GM23338 (cell line): Measurements from ENCODE around the gene TMEM45A. TPM values are rescaled to one million over a fixed set of nuclear protein-coding genes. Genes with fewer than 3 reads are reported as not detected.

Source experiments
- ATAC-seq: fragments of 200-7000 bp; cut with Tn5 transposase; 3 replicates; pipeline ENCODE4 v1.9.1; 2020
- DNase-seq: peaks from one replicate; pipeline ENCODE4 v3.0.0-alpha.2; 2015; ENCODE audit warnings: low spot score
- H2AFZ ChIP-seq: fragments of 200-600 bp; sonication (generic); 2 replicates; pipeline ENCODE4 v1.8.0; 2016; ENCODE audit warnings: antibody characterized with exemption, mild to moderate bottlenecking, moderate library complexity
- H3F3A ChIP-seq: fragments of 200-600 bp; sonication (generic); replicated peaks from 2 replicates; pipeline ENCODE4 v1.8.0; 2017; ENCODE audit warnings: antibody characterized with exemption, mixed run types, low read depth
- H3K27ac ChIP-seq: fragments of 200-600 bp; sonication (generic); 2 replicates; pipeline ENCODE4 v1.6.1; 2016; ENCODE audit warnings: low read depth
- H3K27me3 ChIP-seq: fragments of 200-600 bp; sonication (generic); 2 replicates; pipeline ENCODE4 v1.8.0; 2016; ENCODE audit warnings: mild to moderate bottlenecking, mixed run types, moderate library complexity; ENCODE audit not compliant: insufficient read depth
- H3K36me3 ChIP-seq: fragments of 200-600 bp; sonication (generic); 2 replicates; pipeline ENCODE4 v1.8.0; 2016; ENCODE audit warnings: mild to moderate bottlenecking; ENCODE audit not compliant: insufficient read depth
- H3K4me1 ChIP-seq: fragments of 200-600 bp; sonication (generic); 2 replicates; pipeline ENCODE4 v1.8.0; 2016; ENCODE audit warnings: mild to moderate bottlenecking, moderate library complexity; ENCODE audit not compliant: insufficient read depth
- H3K4me2 ChIP-seq: fragments of 200-600 bp; sonication (generic); 2 replicates; pipeline ENCODE4 v1.7.1; 2017; ENCODE audit warnings: mixed run types
- H3K4me3 ChIP-seq: fragments of 200-600 bp; sonication (generic); 2 replicates; pipeline ENCODE4 v1.6.1; 2016; ENCODE audit warnings: mixed run types
- H3K79me2 ChIP-seq: fragments of 200-600 bp; sonication (generic); replicated peaks from 2 replicates; pipeline ENCODE4 v1.8.0; 2017; ENCODE audit warnings: mild to moderate bottlenecking; ENCODE audit not compliant: insufficient read depth
- H3K9me2 ChIP-seq: fragments of 200-600 bp; sonication (generic); 2 replicates; pipeline ENCODE4 v1.8.0; 2017; ENCODE audit not compliant: insufficient read depth
- H4K20me1 ChIP-seq: fragments of 200-600 bp; sonication (generic); replicated peaks from 2 replicates; pipeline ENCODE4 v1.8.0; 2017; ENCODE audit warnings: mild to moderate bottlenecking; ENCODE audit not compliant: insufficient read depth
- H3K27ac Mint-ChIP-seq: 2 replicates; pipeline ENCODE4 v1.8.0; 2020; ENCODE audit warnings: inconsistent platforms, mild to moderate bottlenecking, moderate library complexity, mixed read lengths
- H3K27me3 Mint-ChIP-seq: 3 replicates; pipeline ENCODE4 v1.8.0; 2022; ENCODE audit warnings: low read depth, mild to moderate bottlenecking, moderate library complexity, mixed read lengths, inconsistent platforms; ENCODE audit not compliant: insufficient read depth, poor library complexity
- H3K36me3 Mint-ChIP-seq: 3 replicates; pipeline ENCODE4 v1.8.0; 2021; ENCODE audit warnings: low read depth, mild to moderate bottlenecking, inconsistent platforms, moderate library complexity, mixed read lengths
- H3K4me1 Mint-ChIP-seq: 3 replicates; pipeline ENCODE4 v1.8.0; 2020; ENCODE audit warnings: mild to moderate bottlenecking, inconsistent platforms, mixed read lengths
- H3K4me3 Mint-ChIP-seq: 3 replicates; pipeline ENCODE4 v1.8.0; 2021; ENCODE audit warnings: moderate library complexity, mild to moderate bottlenecking, inconsistent platforms, mixed read lengths
- H3K9me3 Mint-ChIP-seq: 3 replicates; pipeline ENCODE4 v1.8.0; 2020; ENCODE audit warnings: moderate library complexity, mild to moderate bottlenecking, inconsistent platforms, mixed read lengths
- CREB1 ChIP-seq: fragments of 250-450 bp; sonication (Bioruptor Pico); IDR thresholded peaks from 2 replicates; pipeline ENCODE4 v1.5.0; 2020; ENCODE audit warnings: low read depth, mild to moderate bottlenecking, moderate library complexity
- CTCF ChIP-seq, 2 experiments: fragments of 200-600 bp in 1 of 2; sonication (generic) in 1 of 2; conservative IDR thresholded peaks; 2 replicates each; pipeline versions ENCODE4 v1.5.1 to v1.6.1; 2016 to 2017; ENCODE audit warnings: antibody characterized with exemption in 2 of 2, low read depth in 2 of 2, mild to moderate bottlenecking in 2 of 2, moderate library complexity in 1 of 2
- ETS1 ChIP-seq: IDR thresholded peaks from 2 replicates; pipeline ENCODE4 v1.6.1; 2016; ENCODE audit warnings: antibody characterized with exemption
- EZH2 ChIP-seq: fragments of 200-600 bp; sonication (generic); IDR thresholded peaks from one replicate; pipeline ENCODE4 v1.8.0; 2017; ENCODE audit warnings: antibody characterized with exemption, mild to moderate bottlenecking, low read depth; ENCODE audit not compliant: unreplicated experiment
- EZH2phosphoT487 ChIP-seq: fragments of 200-600 bp; sonication (generic); IDR thresholded peaks from one replicate; pipeline ENCODE4 v1.8.1; 2018; ENCODE audit warnings: antibody characterized with exemption; ENCODE audit not compliant: unreplicated experiment
- NANOG ChIP-seq: IDR thresholded peaks from 2 replicates; pipeline ENCODE4 v1.6.1; 2016; ENCODE audit warnings: antibody characterized with exemption, borderline replicate concordance
- POLR2AphosphoS5 ChIP-seq: IDR thresholded peaks from 2 replicates; pipeline ENCODE4 v1.6.1; 2016; ENCODE audit warnings: antibody characterized with exemption, low read depth
- REST ChIP-seq: IDR thresholded peaks from one replicate; pipeline ENCODE4 v1.6.1; 2018; ENCODE audit warnings: antibody characterized with exemption; ENCODE audit not compliant: unreplicated experiment
- STAT1 ChIP-seq: IDR thresholded peaks from one replicate; pipeline ENCODE4 v1.6.1; 2016; ENCODE audit warnings: antibody characterized with exemption; ENCODE audit not compliant: unreplicated experiment
- ZNF114 ChIP-seq: fragments of 250-450 bp; sonication (Bioruptor Pico); IDR thresholded peaks from 2 replicates; pipeline ENCODE4 v1.5.0; 2020; ENCODE audit warnings: mild to moderate bottlenecking, moderate library complexity
- ZNF331 ChIP-seq: fragments of 250-450 bp; sonication (Bioruptor Pico); IDR thresholded peaks from 2 replicates; pipeline ENCODE4 v1.5.0; 2020; ENCODE audit warnings: low read depth, mild to moderate bottlenecking, moderate library complexity
- ZNF462 ChIP-seq: fragments of 250-450 bp; sonication (Bioruptor Pico); IDR thresholded peaks from 2 replicates; pipeline ENCODE4 v1.5.0; 2020; ENCODE audit warnings: mild to moderate bottlenecking, moderate library complexity
- polyA plus RNA-seq: library from polyadenylated mRNA; unstranded; fragments of >200 nt; fragmentation: Nextera tagmentation; extraction: Ambion mirVana; gene quantifications from 2 replicates; pipeline ENCODE4 v1.2.1, GENCODE V29; 2016
- total RNA-seq: library from RNA; depleted of rRNA; stranded (reverse); fragments of >200 nt; shearing (Covaris generic); gene quantifications from 2 replicates; pipeline ENCODE4 v1.2.3, GENCODE V29; 2014

The TMEM45A gene
- total and polyA plus RNA-seq, 2 experiments from 2014 or later, result 6.5 to 12.7 TPM

- H3F3A ChIP-seq, result no peaks in the 10 kb centered on the region
- H3K27ac ChIP-seq, result no peak overlapping the region
- DNase-seq (no peak), ATAC-seq (no peak)
- Mint-ChIP-seq H3K36me3 (no peaks in the 10 kb centered on the region), H3K27me3 (no peaks in the 10 kb centered on the region), H3K27ac (no peak overlapping the region), H3K4me3 (no peak overlapping the region), H3K4me1 (no peaks in the 10 kb centered on the region; the same call in 2 of the 3 replicates), H3K9me3 (no peaks in the 10 kb centered on the region)
- H3K79me2 ChIP-seq, result no peaks in the 10 kb centered on the region
- H3K4me1 ChIP-seq, result no peaks in the 10 kb centered on the region; the same call in 1 of the 2 replicates
- H4K20me1 ChIP-seq, result no peaks in the 10 kb centered on the region
- no peak overlapping the region for H3K4me3 ChIP-seq
- no peak overlapping the region for H3K4me2 ChIP-seq
- H3K9me2 ChIP-seq, result no peaks in the 10 kb centered on the region
- H2AFZ ChIP-seq, result no peak overlapping the region
- TF ChIP-seq EZH2phosphoT487 (no peak), CREB1 (CRISPR knock-in tag) (no peak), CTCF (conservative IDR thresholded peaks at IDR 0.05; ENCODE audit: low read depth in 2 of 2) (no peak), ZNF462 (CRISPR knock-in tag) (no peak), NANOG (no peak), REST (no peak), EZH2 (no peak), POLR2AphosphoS5 (no peak), ZNF114 (CRISPR knock-in tag) (no peak), STAT1 (no peak), ZNF331 (CRISPR knock-in tag) (no peak), ETS1 (no peak)
- no peaks in the 10 kb centered on the region for H3K36me3 ChIP-seq
- H3K27me3 ChIP-seq, result no peaks in the 10 kb centered on the region
Measured at GRCh38 chr3:100615684-100616083, 123.3 kb downstream of the TMEM45A start.
